Panc1 (cell line): ENCODE data around the gene MFSD6. TPM values are rescaled to one million over a fixed set of nuclear protein-coding genes. Genes with fewer than 3 reads are reported as not detected.

ENCODE experiments used
- ATAC-seq: fragments of 200-7000 bp; cut with Tn5 transposase; 2 replicates; pipeline ENCODE4 v1.9.1; 2020; ENCODE audit warnings: mild to moderate bottlenecking, moderate library complexity
- BruUV-seq: library from RNA; stranded (reverse); fragments of 400-500 nt; replicated peaks from 2 replicates; lab custom pipeline; 2021; lab: Mats Ljungman, UMichigan
- CTCF ChIA-PET: fragments of 300-600 bp; sonication (Branson Sonifier 250); formaldehyde crosslinking; loops from one replicate; lab custom pipeline; 2022; ENCODE audit warnings: antibody characterized with exemption; lab: Charles Lee
- POLR2A ChIA-PET: fragments of 300-600 bp; sonication (Branson Sonifier 250); formaldehyde crosslinking; loops from one replicate; lab custom pipeline; 2022; ENCODE audit warnings: antibody characterized with exemption; lab: Charles Lee
- DNase-seq: peaks from one replicate; pipeline ENCODE4 v3.0.0-alpha.2; 2010; ENCODE audit warnings: low read depth, low spot score
- H3K27ac ChIP-seq: 2 replicates; pipeline ENCODE4 v1.5.1; 2011; ENCODE audit warnings: mild to moderate bottlenecking, low read length, inconsistent platforms
- H3K27me3 ChIP-seq: fragments of 200-500 bp; sonication (Bioruptor generic); 2 replicates; pipeline ENCODE4 v1.6.0; 2014; ENCODE audit warnings: low read length, inconsistent platforms; ENCODE audit not compliant: control insufficient read depth, insufficient read depth
- H3K36me3 ChIP-seq: fragments of 200-500 bp; sonication (Bioruptor generic); 2 replicates; pipeline ENCODE4 v1.5.1; 2014; ENCODE audit warnings: inconsistent platforms, mild to moderate bottlenecking, low read length, moderate library complexity; ENCODE audit not compliant: control insufficient read depth, insufficient read depth
- H3K4me1 ChIP-seq: 2 replicates; pipeline ENCODE4 v1.5.1; 2011; ENCODE audit warnings: inconsistent platforms, mild to moderate bottlenecking, low read length, moderate library complexity; ENCODE audit not compliant: control insufficient read depth, insufficient read depth
- H3K4me3 ChIP-seq, 2 experiments: 2 replicates each; pipeline ENCODE4 v1.5.1; 2011 to 2012; ENCODE audit warnings: low read depth in 2 of 2, low read length in 2 of 2, mild to moderate bottlenecking in 2 of 2, inconsistent platforms in 1 of 2, moderate library complexity in 1 of 2
- H3K9me3 ChIP-seq: fragments of 200-500 bp; sonication (Bioruptor generic); 2 replicates; pipeline ENCODE4 v1.5.1; 2014; ENCODE audit warnings: low read depth, mild to moderate bottlenecking, inconsistent platforms, low read length, moderate library complexity; ENCODE audit not compliant: control insufficient read depth, insufficient read depth
- POLR2AphosphoS5 ChIP-seq: IDR thresholded peaks from 2 replicates; pipeline ENCODE4 v1.6.1; 2012; ENCODE audit warnings: mild to moderate bottlenecking, low read depth, low read length, moderate library complexity
- SIN3A ChIP-seq: IDR thresholded peaks from 2 replicates; pipeline ENCODE4 v1.6.1; 2012; ENCODE audit warnings: low read depth, mild to moderate bottlenecking, low read length, moderate library complexity, borderline replicate concordance; ENCODE audit not compliant: insufficient read depth
- TCF7L2 ChIP-seq: IDR thresholded peaks from 2 replicates; pipeline ENCODE4 v1.6.1; 2011; ENCODE audit warnings: mild to moderate bottlenecking, low read depth, low read length, inconsistent platforms
- in situ Hi-C: cut with HindIII; loops from 2 replicates; pipeline ENCODE4 v1.10.0; 2016; ENCODE audit warnings: low sequenced_read_pairs, low pct_unique_long_range_greater_than_20kb
- intact Hi-C: fragments of 100-400 bp; cut with micrococcal nuclease; formaldehyde crosslinking; loops from one replicate; pipeline ENCODE4 v1.10.0; 2022; ENCODE audit not compliant: unreplicated experiment
- total RNA-seq: library from RNA; stranded (reverse); gene quantifications from one replicate; pipeline ENCODE4 v1.2.1, GENCODE V29; 2021; ENCODE audit not compliant: unreplicated experiment
- TF ChIP-seq, protein P1 (sequence below): fragments of 450-650 bp; IDR thresholded peaks from 2 replicates; pipeline ENCODE4 v1.5.1; 2017; ENCODE audit warnings: mild to moderate bottlenecking
- TF ChIP-seq, protein P2 (sequence below), 2 experiments: IDR thresholded peaks; 2 replicates each; pipeline ENCODE4 v1.6.1; 2011 to 2012; ENCODE audit warnings: low read depth in 2 of 2, control low read depth in 1 of 2, low read length in 1 of 2, mild to moderate bottlenecking in 1 of 2, moderate library complexity in 1 of 2; ENCODE audit not compliant: insufficient read depth in 1 of 2

MFSD6 gene
- total RNA-seq, 1 experiment from 2014 or later, result 10.4 TPM

DNA sequence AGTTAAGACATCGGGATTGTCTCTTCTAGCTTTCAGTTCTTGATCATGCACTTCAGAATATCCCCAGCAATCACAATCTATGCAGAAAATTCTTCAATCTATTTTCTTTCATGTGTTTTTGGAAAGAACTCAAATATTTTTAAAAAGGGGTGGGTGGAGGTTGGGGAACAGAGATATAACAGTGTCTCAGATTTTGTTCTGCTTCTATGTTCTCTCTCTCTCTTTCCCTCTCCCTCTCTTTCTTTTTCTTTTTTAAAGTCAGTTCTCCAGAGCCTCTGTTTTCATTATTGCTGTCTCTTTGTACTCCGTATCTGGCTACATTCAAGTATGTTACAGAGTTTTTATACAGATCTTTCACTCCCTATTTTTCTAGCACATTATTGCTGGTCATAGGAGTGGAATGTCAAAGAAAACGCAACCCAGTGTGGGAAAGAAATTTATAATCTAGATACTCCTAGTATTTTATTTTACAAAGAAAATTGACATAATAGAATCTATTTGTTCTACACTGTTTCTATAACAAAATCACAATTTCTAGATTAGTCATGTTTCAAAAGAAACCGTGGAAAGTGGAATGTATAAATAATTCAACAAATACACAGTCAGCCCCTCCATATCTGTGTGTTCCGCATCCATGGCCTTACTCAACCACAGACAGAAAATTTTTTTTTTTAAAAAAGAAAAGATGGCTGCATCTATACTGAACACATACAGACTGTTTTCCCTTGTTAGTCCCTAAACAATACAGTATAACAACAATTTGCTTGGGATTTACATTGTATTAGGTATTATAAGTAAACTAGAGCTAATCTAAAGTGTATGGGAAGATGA, 137.6 kb downstream of the MFSD6 start:
- POLR2A ChIA-PET, result interaction anchor here (0.6 kb wide), 1 partner anchor 21 kb away, joined by 18 read pairs; no protein-coding TSS in a partner anchor
- no peaks in the 10 kb centered on the region for H3K27me3 ChIP-seq
- ATAC-seq (no peak), DNase-seq (no peak)
- peaks cover 3% of the 10 kb centered on the region; the same call in 1 of the 2 replicates for H3K9me3 ChIP-seq
- TF ChIP-seq SIN3A (no peak), TCF7L2 (no peak), POLR2AphosphoS5 (no peak)
- TF ChIP-seq, protein P1, sequence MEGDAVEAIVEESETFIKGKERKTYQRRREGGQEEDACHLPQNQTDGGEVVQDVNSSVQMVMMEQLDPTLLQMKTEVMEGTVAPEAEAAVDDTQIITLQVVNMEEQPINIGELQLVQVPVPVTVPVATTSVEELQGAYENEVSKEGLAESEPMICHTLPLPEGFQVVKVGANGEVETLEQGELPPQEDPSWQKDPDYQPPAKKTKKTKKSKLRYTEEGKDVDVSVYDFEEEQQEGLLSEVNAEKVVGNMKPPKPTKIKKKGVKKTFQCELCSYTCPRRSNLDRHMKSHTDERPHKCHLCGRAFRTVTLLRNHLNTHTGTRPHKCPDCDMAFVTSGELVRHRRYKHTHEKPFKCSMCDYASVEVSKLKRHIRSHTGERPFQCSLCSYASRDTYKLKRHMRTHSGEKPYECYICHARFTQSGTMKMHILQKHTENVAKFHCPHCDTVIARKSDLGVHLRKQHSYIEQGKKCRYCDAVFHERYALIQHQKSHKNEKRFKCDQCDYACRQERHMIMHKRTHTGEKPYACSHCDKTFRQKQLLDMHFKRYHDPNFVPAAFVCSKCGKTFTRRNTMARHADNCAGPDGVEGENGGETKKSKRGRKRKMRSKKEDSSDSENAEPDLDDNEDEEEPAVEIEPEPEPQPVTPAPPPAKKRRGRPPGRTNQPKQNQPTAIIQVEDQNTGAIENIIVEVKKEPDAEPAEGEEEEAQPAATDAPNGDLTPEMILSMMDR, result no peak
- TF ChIP-seq, protein P2, sequence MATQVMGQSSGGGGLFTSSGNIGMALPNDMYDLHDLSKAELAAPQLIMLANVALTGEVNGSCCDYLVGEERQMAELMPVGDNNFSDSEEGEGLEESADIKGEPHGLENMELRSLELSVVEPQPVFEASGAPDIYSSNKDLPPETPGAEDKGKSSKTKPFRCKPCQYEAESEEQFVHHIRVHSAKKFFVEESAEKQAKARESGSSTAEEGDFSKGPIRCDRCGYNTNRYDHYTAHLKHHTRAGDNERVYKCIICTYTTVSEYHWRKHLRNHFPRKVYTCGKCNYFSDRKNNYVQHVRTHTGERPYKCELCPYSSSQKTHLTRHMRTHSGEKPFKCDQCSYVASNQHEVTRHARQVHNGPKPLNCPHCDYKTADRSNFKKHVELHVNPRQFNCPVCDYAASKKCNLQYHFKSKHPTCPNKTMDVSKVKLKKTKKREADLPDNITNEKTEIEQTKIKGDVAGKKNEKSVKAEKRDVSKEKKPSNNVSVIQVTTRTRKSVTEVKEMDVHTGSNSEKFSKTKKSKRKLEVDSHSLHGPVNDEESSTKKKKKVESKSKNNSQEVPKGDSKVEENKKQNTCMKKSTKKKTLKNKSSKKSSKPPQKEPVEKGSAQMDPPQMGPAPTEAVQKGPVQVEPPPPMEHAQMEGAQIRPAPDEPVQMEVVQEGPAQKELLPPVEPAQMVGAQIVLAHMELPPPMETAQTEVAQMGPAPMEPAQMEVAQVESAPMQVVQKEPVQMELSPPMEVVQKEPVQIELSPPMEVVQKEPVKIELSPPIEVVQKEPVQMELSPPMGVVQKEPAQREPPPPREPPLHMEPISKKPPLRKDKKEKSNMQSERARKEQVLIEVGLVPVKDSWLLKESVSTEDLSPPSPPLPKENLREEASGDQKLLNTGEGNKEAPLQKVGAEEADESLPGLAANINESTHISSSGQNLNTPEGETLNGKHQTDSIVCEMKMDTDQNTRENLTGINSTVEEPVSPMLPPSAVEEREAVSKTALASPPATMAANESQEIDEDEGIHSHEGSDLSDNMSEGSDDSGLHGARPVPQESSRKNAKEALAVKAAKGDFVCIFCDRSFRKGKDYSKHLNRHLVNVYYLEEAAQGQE (IDR thresholded peaks at IDR 0.05; ENCODE audit: insufficient read depth in 1 of 2, low read depth in 2 of 2, low read length in 1 of 2), result no peak
- H3K27ac ChIP-seq, result no peak overlapping the region
- intact Hi-C loops, result no loop called here
- no peaks in the 10 kb centered on the region for H3K36me3 ChIP-seq
- in situ Hi-C loops, result no loop called here
- H3K4me1 ChIP-seq, result no peaks in the 10 kb centered on the region
- no TSS peak for BruUV-seq
- H3K4me3 ChIP-seq, result no peak overlapping the region
- CTCF ChIA-PET, result no interaction called here

DNA sequence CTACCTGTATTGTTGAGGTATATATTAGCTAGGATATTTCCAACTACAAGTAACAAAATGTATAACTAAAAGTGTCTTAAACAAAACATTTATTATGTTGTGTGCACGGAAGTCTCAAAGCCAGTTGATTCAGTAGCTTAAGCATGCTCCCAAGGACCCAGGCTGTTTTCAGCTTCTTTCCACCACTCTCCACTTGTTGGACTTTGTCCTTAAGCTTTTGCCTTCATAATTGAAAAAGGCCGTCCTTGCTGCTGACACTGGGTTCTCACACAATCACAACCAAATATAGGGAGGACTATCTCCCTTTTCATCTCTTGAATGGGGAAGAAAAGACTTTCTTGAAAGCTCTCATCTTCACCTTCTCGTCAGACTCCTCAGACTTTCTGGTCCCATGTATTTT, 138.6 kb downstream of the MFSD6 start:
- Histone ChIP-seq H3K4me1 (no peaks in the 10 kb centered on the region), H3K27me3 (no peaks in the 10 kb centered on the region), H3K36me3 (no peaks in the 10 kb centered on the region), H3K9me3 (no peaks in the 10 kb centered on the region), H3K4me3 (no peak overlapping the region), H3K27ac (no peak overlapping the region)
- BruUV-seq, result no TSS peak
- DNase-seq (no peak), ATAC-seq (no peak)
- POLR2A ChIA-PET, result interaction anchor here (0.6 kb wide), 1 partner anchor 20 kb away, joined by 18 read pairs; no protein-coding TSS in a partner anchor
- TF ChIP-seq, protein P1, result no peak
- TF ChIP-seq, protein P2 (IDR thresholded peaks at IDR 0.05; ENCODE audit: insufficient read depth in 1 of 2, low read depth in 2 of 2, low read length in 1 of 2), result no peak
- TF ChIP-seq SIN3A (no peak), TCF7L2 (no peak), POLR2AphosphoS5 (no peak)
- CTCF ChIA-PET, result no interaction called here
- intact Hi-C loops (no loop called here), in situ Hi-C loops (no loop called here)
